Activated T-helper 17 cell treated with anti-CD3 and anti-CD28 coated beads, Interleukin-2, amount 50 U/mL, for 72 hours (primary cell): ENCODE measurements around the gene CLCN6. TPM values are rescaled to one million over a fixed set of nuclear protein-coding genes. Genes with fewer than 3 reads are reported as not detected.
A peak's percentile ranks its signal among the peaks of the same experiment; 100 is the strongest.

Experiments
- ATAC-seq: fragments of 150-1000 bp; cut with Tn5 transposase; replicated peaks from 2 replicates; pipeline ENCODE4 v1.10.0; 2021; ENCODE audit warnings: mild to moderate bottlenecking, moderate library complexity
- H3K27ac Mint-ChIP-seq: one replicate; pipeline ENCODE4 v1.8.0; 2022; ENCODE audit warnings: mixed read lengths
- H3K27me3 Mint-ChIP-seq: one replicate; pipeline ENCODE4 v1.8.0; 2022; ENCODE audit warnings: mixed read lengths
- H3K36me3 Mint-ChIP-seq: one replicate; pipeline ENCODE4 v1.8.0; 2022; ENCODE audit warnings: low read depth, mild to moderate bottlenecking, mixed read lengths
- H3K4me1 Mint-ChIP-seq: one replicate; pipeline ENCODE4 v1.8.0; 2022; ENCODE audit warnings: mixed read lengths
- H3K4me3 Mint-ChIP-seq: one replicate; pipeline ENCODE4 v1.8.0; 2022; ENCODE audit warnings: mild to moderate bottlenecking, mixed read lengths
- H3K9me3 Mint-ChIP-seq: one replicate; pipeline ENCODE4 v1.8.0; 2022; ENCODE audit warnings: mixed read lengths
- total RNA-seq, 2 donors: library from RNA; stranded (reverse); gene quantifications; one replicate each; pipeline ENCODE4 v1.2.3, GENCODE V29; 2022

Gene CLCN6
- total RNA-seq, 2 donors from 2014 or later: 11.3 to 18.2 TPM

GRCh38 chr1:11787251-11787803 is 18.7 kb upstream of the CLCN6 start:
- ATAC-seq: no peak

DNA sequence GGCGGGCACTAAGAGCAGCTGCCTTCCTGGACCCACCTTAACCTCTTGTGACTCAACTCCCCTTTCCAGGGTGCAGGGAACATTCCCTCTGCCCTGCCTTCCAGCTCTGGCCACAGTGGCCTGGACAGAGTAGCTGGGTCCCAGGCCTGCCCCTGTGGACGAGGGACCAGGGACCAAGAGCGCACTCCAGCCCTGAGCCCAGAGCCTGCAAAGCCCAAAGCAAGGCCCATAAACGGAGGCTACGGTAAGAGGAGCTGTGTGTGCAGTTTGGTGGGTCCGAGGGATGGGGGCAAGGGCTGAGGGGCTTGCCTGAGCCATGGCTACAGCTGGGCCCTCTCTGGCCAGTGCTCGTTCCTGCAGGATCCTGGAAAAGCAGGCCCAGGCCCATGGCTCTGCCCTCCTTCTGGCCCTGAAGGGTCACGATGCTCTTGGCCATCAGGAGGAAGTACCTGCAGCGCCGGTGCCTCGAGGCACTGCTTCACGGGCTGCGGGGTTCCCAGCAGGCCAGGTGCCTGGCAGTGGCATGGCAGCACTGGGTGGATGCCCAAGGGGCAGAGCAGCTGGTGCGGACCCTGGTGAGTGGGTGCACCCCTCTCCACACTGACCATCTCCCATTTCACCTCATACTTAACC is 18.1 kb upstream of the CLCN6 start:
- Mint-ChIP-seq H3K4me1 (no peaks in the 10 kb centered on the region), H3K27ac (no peak overlapping the region), H3K4me3 (no peak overlapping the region), H3K36me3 (peaks cover 7% of the 10 kb centered on the region), H3K27me3 (no peaks in the 10 kb centered on the region), H3K9me3 (no peaks in the 10 kb centered on the region)
- no peak for ATAC-seq

More at GRCh38 chr1:11787251-11787803, 18.7 kb upstream of the CLCN6 start:
- H3K4me3 Mint-ChIP-seq: no peak overlapping the region
- H3K27ac Mint-ChIP-seq: no peak overlapping the region
- no peaks in the 10 kb centered on the region for H3K9me3 Mint-ChIP-seq
- H3K36me3 Mint-ChIP-seq: peaks cover 7% of the 10 kb centered on the region
- H3K4me1 Mint-ChIP-seq: no peaks in the 10 kb centered on the region
- no peaks in the 10 kb centered on the region for H3K27me3 Mint-ChIP-seq

- Mint-ChIP-seq H3K27me3 (no peaks in the 10 kb centered on the region), H3K4me1 (no peaks in the 10 kb centered on the region), H3K9me3 (no peaks in the 10 kb centered on the region), H3K36me3 (peaks cover 7% of the 10 kb centered on the region), H3K27ac (no peak overlapping the region), H3K4me3 (no peak overlapping the region)
- ATAC-seq: no peak
Observed at GRCh38 chr1:11788549-11789053, 17.4 kb upstream of the CLCN6 start.

- Mint-ChIP-seq H3K4me1 (no peaks in the 10 kb centered on the region), H3K4me3 (no peak overlapping the region), H3K9me3 (no peaks in the 10 kb centered on the region), H3K36me3 (peaks cover 11% of the 10 kb centered on the region), H3K27me3 (no peaks in the 10 kb centered on the region), H3K27ac (no peak overlapping the region)
- ATAC-seq: no peak
Observed at GRCh38 chr1:11789126-11790067, 16.6 kb upstream of the CLCN6 start.

DNA sequence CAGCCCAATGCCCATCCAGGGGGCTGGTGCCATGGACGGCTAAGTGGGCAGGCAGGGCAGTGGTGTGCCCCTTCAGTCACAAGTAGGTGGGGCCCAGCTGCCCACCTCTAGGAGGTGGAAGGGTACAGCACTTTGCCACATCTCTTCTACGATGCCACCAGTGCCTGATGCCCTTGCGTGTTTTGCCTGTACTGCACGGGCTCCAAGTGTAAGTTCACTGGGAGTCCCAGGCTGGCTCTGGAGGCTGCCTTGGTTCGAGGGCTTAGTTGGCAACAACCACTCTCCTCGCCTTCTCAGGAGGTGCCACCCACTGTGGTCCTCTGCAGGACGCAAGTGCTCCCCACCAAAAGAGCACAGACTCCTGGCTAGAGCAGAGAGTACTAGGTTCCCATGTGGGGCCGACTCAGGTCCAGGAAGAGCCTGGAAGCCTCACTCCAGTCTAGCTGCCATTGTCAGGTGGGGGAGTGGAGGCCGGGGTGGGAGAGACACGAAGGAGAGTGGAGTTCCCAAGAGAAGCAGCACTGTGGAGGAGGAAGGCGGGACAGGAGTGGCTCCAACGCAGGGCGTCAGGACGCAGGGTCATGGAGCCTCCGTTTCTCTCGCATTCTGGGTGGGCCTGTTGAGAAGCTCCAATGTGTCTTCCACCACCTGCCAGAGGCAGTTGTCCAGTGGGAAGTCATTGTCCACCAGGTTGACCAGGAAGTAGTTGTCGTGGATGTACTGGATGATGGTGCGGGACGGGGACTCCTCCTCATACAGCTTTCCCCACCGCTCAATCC is 15.7 kb upstream of the CLCN6 start:
- H3K4me3 Mint-ChIP-seq: no peak overlapping the region

DNA sequence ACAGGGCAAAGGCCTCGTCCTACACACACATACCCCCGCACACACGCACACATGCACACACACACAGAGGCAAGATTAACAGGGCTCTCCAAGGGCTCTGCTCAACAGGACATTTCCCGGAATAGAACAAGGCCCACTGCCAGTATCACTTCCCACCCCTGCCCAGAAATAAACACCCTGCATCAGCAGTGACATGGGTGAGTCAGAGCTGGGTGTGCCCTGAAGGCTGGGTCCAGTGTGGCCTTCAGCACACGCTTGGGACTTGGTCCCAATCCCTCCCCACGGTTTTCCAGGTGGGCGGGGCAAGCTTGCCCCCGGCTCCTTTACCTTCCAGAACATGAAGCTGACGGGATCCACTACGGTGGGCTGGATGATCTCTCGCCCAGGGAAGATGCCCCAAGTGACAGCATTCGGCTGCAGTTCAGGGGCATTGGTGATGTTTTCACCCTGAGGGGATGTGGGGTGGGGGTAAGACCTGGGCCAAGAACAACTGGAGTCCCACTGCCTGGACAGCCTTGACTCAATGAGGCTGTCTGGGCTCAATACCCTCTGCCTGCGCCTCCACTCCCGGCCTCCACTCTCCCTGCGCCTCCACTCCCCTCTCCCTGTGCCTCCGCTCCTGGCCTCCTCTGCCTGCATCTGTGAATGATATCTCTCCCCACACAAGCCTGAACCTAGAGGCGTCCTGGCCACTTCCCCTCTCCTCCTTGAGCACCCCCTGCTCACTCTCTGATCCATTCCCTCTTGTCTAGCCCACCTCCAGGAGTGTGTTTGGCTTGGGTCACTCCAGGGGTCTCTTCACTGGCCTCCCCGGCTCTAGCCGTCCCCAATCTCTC is 14.9 kb upstream of the CLCN6 start:
- Mint-ChIP-seq H3K9me3 (no peaks in the 10 kb centered on the region), H3K4me1 (no peaks in the 10 kb centered on the region), H3K4me3 (no peak overlapping the region), H3K27ac (peak overlapping the region; percentile 81), H3K36me3 (peaks cover 25% of the 10 kb centered on the region), H3K27me3 (no peaks in the 10 kb centered on the region)
- peak; percentile 12 for ATAC-seq

More for the DNA sequence above, 15.7 kb upstream of the CLCN6 start:
- Mint-ChIP-seq H3K9me3 (no peaks in the 10 kb centered on the region), H3K4me1 (no peaks in the 10 kb centered on the region), H3K27me3 (no peaks in the 10 kb centered on the region), H3K27ac (no peak overlapping the region), H3K36me3 (peaks cover 17% of the 10 kb centered on the region)
- no peak for ATAC-seq

- peaks cover 34% of the 10 kb centered on the region for H3K36me3 Mint-ChIP-seq
- H3K9me3 Mint-ChIP-seq: no peaks in the 10 kb centered on the region
- peak overlapping the region; percentile 81 for H3K27ac Mint-ChIP-seq
- no peaks in the 10 kb centered on the region for H3K27me3 Mint-ChIP-seq
- no peaks in the 10 kb centered on the region for H3K4me1 Mint-ChIP-seq
- no peak overlapping the region for H3K4me3 Mint-ChIP-seq
- no peak for ATAC-seq
Observed at GRCh38 chr1:11792106-11792505, 13.9 kb upstream of the CLCN6 start.

DNA sequence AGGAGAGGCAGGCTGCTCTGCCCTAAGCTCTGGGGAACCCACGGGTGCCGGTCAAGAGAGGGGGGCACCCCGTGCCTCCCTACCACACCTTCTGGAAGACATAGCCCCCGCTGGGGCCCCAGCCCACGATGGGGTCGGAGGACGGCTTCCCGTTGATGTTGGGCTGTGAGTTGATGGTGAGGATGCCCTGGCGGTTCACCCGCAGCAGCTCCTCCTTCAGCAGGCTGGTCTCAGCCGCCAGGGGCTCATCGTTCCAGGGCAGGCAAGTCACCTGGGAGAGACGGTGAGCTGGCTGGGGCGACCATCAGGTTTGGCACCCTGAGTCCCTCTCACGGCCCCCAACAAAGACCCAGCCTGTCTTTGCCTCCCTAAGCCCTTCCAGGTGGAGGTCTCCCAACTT is 12.2 kb upstream of the CLCN6 start:
- H3K27ac Mint-ChIP-seq: no peak overlapping the region
- no peak for ATAC-seq
- no peaks in the 10 kb centered on the region for H3K27me3 Mint-ChIP-seq

DNA sequence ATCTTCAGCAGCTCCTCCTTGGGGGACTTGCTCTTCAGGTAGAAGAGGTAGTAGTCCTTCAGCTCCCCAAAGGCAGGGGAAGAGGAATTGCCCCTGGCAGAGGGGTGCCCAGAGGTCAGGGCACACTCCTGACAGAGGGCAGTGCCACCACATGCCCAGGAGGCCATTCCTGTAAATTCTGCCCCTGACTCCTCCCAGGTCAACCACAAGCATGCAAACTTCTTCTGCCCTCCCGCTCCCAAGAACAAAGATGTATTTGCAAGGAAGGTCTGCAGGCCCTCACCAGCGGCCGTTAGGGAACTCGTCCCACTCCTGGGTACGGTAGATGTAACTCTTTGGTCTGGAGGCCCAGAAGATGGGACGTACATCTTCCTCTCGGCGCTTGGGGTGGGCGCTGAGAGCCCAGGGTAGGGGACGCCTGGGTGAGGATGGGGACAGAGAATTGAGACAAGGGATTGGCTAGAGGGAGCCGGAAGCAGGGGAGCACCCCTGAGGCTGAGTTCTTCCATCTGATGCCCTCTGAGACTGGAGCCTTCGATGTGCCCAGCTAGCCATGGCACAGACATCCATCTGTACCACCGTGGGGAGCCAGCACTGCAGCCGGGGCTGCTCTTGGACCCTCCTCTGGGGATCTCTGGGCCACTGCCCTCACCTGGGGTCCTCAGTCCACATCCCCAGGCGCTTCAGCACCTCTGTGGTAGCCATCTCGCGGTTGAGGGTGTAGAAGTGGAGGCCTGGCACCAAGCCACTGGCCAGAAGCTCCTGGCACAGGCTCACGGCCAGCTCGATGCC is 11.3 kb upstream of the CLCN6 start:
- Mint-ChIP-seq H3K27me3 (no peaks in the 10 kb centered on the region), H3K9me3 (no peaks in the 10 kb centered on the region), H3K4me3 (no peak overlapping the region), H3K36me3 (peaks cover 41% of the 10 kb centered on the region), H3K4me1 (no peaks in the 10 kb centered on the region), H3K27ac (no peak overlapping the region)
- no peak for ATAC-seq

More for the DNA sequence above, 12.2 kb upstream of the CLCN6 start:
- no peak overlapping the region for H3K4me3 Mint-ChIP-seq
- no peaks in the 10 kb centered on the region for H3K4me1 Mint-ChIP-seq
- no peaks in the 10 kb centered on the region for H3K9me3 Mint-ChIP-seq
- H3K36me3 Mint-ChIP-seq: peaks cover 34% of the 10 kb centered on the region

DNA sequence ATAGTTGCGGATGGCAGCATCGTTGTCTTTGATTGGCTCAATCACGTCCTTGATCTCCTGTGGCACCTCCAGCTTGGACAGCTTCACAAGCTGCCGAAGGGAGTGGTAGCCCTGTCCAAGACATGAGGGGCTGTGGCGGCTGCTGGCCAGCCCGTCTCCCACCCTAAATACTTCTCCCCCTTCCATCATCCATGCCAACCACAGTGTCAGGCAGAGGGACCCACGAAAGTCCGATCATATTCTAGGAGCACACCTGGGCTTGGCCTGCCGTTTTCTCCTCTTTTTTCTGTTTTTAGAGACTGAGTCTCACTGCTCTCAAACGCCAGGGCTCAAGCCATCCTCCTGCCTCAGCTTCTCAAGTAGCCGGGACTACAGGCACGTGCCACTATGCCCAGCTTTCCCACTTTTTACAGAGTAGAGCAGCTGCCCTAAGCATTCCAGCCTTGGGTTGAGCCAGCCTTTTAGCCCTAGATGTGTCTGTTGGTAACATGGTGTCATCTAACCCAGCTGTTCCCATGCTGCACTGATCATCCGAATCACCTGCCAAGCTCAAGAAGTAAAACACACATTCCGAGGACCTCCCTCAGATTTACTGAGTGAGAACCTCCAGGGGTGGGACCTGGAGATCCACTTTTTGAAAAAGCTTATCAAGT is 10.6 kb upstream of the CLCN6 start:
- Mint-ChIP-seq H3K27ac (no peak overlapping the region), H3K4me3 (no peak overlapping the region), H3K27me3 (no peaks in the 10 kb centered on the region), H3K4me1 (no peaks in the 10 kb centered on the region), H3K36me3 (peaks cover 49% of the 10 kb centered on the region), H3K9me3 (no peaks in the 10 kb centered on the region)
- no peak for ATAC-seq

GRCh38 chr1:11796036-11796828 is 9.8 kb upstream of the CLCN6 start:
- ATAC-seq: no peak
- Mint-ChIP-seq H3K4me3 (no peak overlapping the region), H3K4me1 (no peaks in the 10 kb centered on the region), H3K36me3 (peaks cover 57% of the 10 kb centered on the region), H3K27me3 (no peaks in the 10 kb centered on the region), H3K27ac (no peak overlapping the region), H3K9me3 (no peaks in the 10 kb centered on the region)
